ENCODE data around the gene DMAC2L.

- TF ChIP-seq, protein P1, sequence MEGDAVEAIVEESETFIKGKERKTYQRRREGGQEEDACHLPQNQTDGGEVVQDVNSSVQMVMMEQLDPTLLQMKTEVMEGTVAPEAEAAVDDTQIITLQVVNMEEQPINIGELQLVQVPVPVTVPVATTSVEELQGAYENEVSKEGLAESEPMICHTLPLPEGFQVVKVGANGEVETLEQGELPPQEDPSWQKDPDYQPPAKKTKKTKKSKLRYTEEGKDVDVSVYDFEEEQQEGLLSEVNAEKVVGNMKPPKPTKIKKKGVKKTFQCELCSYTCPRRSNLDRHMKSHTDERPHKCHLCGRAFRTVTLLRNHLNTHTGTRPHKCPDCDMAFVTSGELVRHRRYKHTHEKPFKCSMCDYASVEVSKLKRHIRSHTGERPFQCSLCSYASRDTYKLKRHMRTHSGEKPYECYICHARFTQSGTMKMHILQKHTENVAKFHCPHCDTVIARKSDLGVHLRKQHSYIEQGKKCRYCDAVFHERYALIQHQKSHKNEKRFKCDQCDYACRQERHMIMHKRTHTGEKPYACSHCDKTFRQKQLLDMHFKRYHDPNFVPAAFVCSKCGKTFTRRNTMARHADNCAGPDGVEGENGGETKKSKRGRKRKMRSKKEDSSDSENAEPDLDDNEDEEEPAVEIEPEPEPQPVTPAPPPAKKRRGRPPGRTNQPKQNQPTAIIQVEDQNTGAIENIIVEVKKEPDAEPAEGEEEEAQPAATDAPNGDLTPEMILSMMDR (conservative IDR thresholded peaks at IDR 0.05; ENCODE audit: low read length), result no peak
- TF ChIP-seq EZH2phosphoT487 (IDR thresholded peaks at IDR 0.05; ENCODE audit: borderline replicate concordance), result no peak
Observed at GRCh38 chr14:50373959-50374358, 61.8 kb downstream of the DMAC2L start.
